ENCODE data around the gene INTS11. TPM values are rescaled to one million over a fixed set of nuclear protein-coding genes. Genes with fewer than 3 reads are reported as not detected.
A peak's percentile ranks its signal among the peaks of the same experiment; 100 is the strongest.

Gene INTS11
- total and polyA plus RNA-seq, 9 of the 15 experiments (the other 6 are each of a cell fraction or from before 2014, with no cell fraction given) = 3.6 to 183 (median 110) TPM

DNA sequence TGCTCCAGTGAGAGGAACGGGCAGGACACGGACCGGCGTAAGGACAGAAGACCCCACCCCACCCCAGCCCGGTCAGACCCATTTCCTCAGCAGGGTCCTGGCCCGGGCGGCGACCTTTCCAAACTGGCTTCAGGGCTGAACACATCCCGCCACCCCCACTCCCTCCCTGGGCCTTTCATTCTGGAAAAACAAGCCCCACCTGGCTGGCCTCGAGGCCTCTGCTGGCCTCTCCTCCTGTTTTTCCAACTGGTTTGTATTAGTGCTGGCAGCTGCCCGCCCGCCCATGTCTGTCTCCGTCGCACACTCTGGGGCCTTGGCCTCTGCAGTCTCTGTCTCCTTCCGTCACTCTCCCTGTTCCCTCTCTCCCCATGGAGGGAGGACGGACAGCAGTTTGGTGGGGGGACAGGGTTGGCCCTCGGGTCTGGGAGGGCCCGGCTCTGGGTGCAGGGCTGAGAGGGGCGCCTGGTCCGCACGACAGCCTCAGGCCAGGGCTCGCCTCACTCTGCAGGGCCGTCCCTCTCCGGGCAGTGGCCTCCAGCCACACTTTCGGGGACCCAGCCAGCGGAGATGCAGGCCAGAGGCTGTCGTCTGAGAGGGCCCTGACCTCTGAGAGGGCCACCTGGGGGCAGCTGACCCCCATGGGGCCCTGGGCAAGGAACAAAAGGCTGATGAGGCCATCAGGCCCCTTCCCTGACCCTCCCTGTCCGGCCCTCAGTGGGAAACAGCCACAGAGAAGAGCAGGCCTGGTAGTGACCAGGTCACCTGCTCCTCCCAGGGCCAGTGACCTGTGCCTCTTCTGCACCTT, 35.4 kb upstream of the INTS11 start:
- Histone ChIP-seq H3K79me2 (ENCODE audit: control insufficient read depth, insufficient read depth, low read length) (peaks cover 10% of the 10 kb centered on the region; the same call in 2 of the 3 replicates), H4K20me1 (replicated peaks; ENCODE audit: control insufficient read depth, insufficient read depth, low read length) (no peaks in the 10 kb centered on the region), H3K27ac (ENCODE audit: extremely low read depth, low read depth, low read length) (no peak overlapping the region), H3K9me1 (ENCODE audit: control insufficient read depth, insufficient read depth, low read length) (no peaks in the 10 kb centered on the region), H3K4me3 (no peak overlapping the region), H3K36me3 (ENCODE audit: control insufficient read depth, insufficient read depth, low read length) (no peaks in the 10 kb centered on the region), H3K4me1 (replicated peaks in 1 of 2; ENCODE audit: control insufficient read depth in 2 of 2, insufficient read depth in 2 of 2, low read length in 2 of 2) (peaks cover 19 to 67% of the 10 kb centered on the region in 2 experiments), H3K9ac (ENCODE audit: insufficient read depth in 1 of 2, low read depth in 2 of 2, low read length in 2 of 2) (peak overlapping the region in 1 of 2 experiments; percentile 54; a peak in 1 of 4 replicates), H3K4me2 (ENCODE audit: insufficient read depth, low read length) (no peak overlapping the region), H3K9me3 (replicated peaks; ENCODE audit: control insufficient read depth, insufficient read depth, low read depth, low read length) (0 out of 2 replicates have a peak, but pooled peaks cover 2% of the 10 kb centered on the region), H3K27me3 (ENCODE audit: control insufficient read depth in 2 of 2, insufficient read depth in 2 of 2, low read length in 2 of 2) (no peaks in the 10 kb centered on the region; a peak in 1 of 5 replicates), H2AFZ (ENCODE audit: low read depth, low read length) (no peak overlapping the region)
- DNase-seq (ENCODE audit: extremely low read depth in 1 of 4, low spot score in 3 of 4) (no peak), FAIRE-seq (no peak), ATAC-seq (no peak)
- no TSS peak for BruUV-seq (replicated peaks)
- CTCF ChIA-PET (ENCODE audit: low intra/inter-chr PET ratio) = no interaction called here
- intact Hi-C loops (cut with micrococcal nuclease) = no loop called here
- POLR2A ChIA-PET = no interaction called here
- TF ChIP-seq ZBTB7A (IDR thresholded peaks at IDR 0.05; ENCODE audit: borderline replicate concordance, control insufficient read depth, low read depth, low read length) (0 out of 2 replicates have a peak, but pooled peaks have one; percentile 3), ZFPM2 (CRISPR knock-in tag; IDR thresholded peaks at IDR 0.05) (no peak), BRCA1 (IDR thresholded peaks at IDR 0.05) (no peak), BRCA1 (CRISPR knock-in tag; IDR thresholded peaks at IDR 0.05) (0 out of 2 replicates have a peak, but pooled peaks have one; percentile 26), ADNP (tag; IDR thresholded peaks at IDR 0.05) (no peak)
- TF ChIP-seq, protein P1, sequence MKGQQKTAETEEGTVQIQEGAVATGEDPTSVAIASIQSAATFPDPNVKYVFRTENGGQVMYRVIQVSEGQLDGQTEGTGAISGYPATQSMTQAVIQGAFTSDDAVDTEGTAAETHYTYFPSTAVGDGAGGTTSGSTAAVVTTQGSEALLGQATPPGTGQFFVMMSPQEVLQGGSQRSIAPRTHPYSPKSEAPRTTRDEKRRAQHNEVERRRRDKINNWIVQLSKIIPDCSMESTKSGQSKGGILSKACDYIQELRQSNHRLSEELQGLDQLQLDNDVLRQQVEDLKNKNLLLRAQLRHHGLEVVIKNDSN (CRISPR knock-in tag; IDR thresholded peaks at IDR 0.05) = no peak
- TF ChIP-seq, protein P2, sequence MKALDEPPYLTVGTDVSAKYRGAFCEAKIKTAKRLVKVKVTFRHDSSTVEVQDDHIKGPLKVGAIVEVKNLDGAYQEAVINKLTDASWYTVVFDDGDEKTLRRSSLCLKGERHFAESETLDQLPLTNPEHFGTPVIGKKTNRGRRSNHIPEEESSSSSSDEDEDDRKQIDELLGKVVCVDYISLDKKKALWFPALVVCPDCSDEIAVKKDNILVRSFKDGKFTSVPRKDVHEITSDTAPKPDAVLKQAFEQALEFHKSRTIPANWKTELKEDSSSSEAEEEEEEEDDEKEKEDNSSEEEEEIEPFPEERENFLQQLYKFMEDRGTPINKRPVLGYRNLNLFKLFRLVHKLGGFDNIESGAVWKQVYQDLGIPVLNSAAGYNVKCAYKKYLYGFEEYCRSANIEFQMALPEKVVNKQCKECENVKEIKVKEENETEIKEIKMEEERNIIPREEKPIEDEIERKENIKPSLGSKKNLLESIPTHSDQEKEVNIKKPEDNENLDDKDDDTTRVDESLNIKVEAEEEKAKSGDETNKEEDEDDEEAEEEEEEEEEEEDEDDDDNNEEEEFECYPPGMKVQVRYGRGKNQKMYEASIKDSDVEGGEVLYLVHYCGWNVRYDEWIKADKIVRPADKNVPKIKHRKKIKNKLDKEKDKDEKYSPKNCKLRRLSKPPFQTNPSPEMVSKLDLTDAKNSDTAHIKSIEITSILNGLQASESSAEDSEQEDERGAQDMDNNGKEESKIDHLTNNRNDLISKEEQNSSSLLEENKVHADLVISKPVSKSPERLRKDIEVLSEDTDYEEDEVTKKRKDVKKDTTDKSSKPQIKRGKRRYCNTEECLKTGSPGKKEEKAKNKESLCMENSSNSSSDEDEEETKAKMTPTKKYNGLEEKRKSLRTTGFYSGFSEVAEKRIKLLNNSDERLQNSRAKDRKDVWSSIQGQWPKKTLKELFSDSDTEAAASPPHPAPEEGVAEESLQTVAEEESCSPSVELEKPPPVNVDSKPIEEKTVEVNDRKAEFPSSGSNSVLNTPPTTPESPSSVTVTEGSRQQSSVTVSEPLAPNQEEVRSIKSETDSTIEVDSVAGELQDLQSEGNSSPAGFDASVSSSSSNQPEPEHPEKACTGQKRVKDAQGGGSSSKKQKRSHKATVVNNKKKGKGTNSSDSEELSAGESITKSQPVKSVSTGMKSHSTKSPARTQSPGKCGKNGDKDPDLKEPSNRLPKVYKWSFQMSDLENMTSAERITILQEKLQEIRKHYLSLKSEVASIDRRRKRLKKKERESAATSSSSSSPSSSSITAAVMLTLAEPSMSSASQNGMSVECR (CRISPR knock-in tag; IDR thresholded peaks at IDR 0.05) = no peak
- TF ChIP-seq, protein P3, sequence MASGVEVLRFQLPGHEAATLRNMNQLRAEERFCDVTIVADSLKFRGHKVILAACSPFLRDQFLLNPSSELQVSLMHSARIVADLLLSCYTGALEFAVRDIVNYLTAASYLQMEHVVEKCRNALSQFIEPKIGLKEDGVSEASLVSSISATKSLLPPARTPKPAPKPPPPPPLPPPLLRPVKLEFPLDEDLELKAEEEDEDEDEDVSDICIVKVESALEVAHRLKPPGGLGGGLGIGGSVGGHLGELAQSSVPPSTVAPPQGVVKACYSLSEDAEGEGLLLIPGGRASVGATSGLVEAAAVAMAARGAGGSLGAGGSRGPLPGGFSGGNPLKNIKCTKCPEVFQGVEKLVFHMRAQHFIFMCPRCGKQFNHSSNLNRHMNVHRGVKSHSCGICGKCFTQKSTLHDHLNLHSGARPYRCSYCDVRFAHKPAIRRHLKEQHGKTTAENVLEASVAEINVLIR (CRISPR knock-in tag; IDR thresholded peaks at IDR 0.05) = no peak
- 81% methylated on average over 18 of the region's 28 CpGs for WGBS (ENCODE audit: insufficient coverage, low coverage, missing lambda C conversion rate)
- in situ Hi-C loops (cut with MboI) = loop anchor here (10.0 kb wide), 1 partner anchor 555 kb away; the partner anchor contains the start of genes CALML6 and TMEM52

Measured in K562 (cell line).